Nephron (organoid): ENCODE results near the gene TLL2.

Experiments
- H3K27ac Mint-ChIP-seq, 3 experiments: 2 replicates each; pipeline ENCODE4 v1.8.0; 2020; ENCODE audit warnings: mixed read lengths in 3 of 3, mild to moderate bottlenecking in 2 of 3, moderate library complexity in 1 of 3
- H3K27me3 Mint-ChIP-seq: 2 replicates; pipeline ENCODE4 v1.8.0; 2021; ENCODE audit warnings: low read depth, mild to moderate bottlenecking, moderate library complexity, mixed read lengths
- H3K36me3 Mint-ChIP-seq: 2 replicates; pipeline ENCODE4 v1.8.0; 2020; ENCODE audit warnings: low read depth, mixed read lengths
- H3K4me1 Mint-ChIP-seq: 2 replicates; pipeline ENCODE4 v1.8.0; 2020; ENCODE audit warnings: mixed read lengths
- H3K4me3 Mint-ChIP-seq, 3 experiments: 2 replicates each; pipeline ENCODE4 v1.8.0; 2020; ENCODE audit warnings: mild to moderate bottlenecking in 3 of 3, mixed read lengths in 3 of 3, moderate library complexity in 2 of 3
- H3K9me3 Mint-ChIP-seq: 2 replicates; pipeline ENCODE4 v1.8.0; 2020; ENCODE audit warnings: mixed read lengths
- TF ChIP-seq, protein P1 (sequence below), 3 experiments: fragments of 200-600 bp; sonication (generic); IDR thresholded peaks; one replicate each; pipeline ENCODE4 v1.5.0; 2021; ENCODE audit warnings: antibody characterized with exemption in 3 of 3; ENCODE audit not compliant: unreplicated experiment in 3 of 3

The TLL2 gene

DNA sequence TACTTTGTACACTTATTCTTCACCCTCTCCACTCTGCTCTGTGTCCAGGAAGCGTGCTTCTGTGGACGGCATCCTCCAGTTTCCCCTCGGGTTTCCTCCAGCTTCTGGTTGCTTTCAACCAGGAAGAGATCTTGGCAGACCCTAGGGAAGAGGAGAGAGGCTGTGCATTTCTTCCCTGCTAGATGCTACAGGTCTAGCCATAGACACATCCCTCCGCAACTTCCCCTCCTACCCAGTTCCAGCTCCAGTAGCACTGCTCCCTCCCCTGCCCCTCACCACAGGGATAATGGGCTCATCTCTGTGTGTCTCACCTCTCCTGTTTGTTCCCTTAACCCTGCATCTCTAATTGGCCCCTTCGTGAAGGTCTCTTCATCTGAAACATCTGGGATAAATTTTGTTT is 16.3 kb downstream of the TLL2 start:
- Mint-ChIP-seq H3K4me3 (no peak overlapping the region), H3K27ac (no peak overlapping the region), H3K36me3 (no peaks in the 10 kb centered on the region), H3K9me3 (no peaks in the 10 kb centered on the region), H3K27me3 (peaks cover 26% of the 10 kb centered on the region), H3K4me1 (no peaks in the 10 kb centered on the region)
- TF ChIP-seq, protein P1, sequence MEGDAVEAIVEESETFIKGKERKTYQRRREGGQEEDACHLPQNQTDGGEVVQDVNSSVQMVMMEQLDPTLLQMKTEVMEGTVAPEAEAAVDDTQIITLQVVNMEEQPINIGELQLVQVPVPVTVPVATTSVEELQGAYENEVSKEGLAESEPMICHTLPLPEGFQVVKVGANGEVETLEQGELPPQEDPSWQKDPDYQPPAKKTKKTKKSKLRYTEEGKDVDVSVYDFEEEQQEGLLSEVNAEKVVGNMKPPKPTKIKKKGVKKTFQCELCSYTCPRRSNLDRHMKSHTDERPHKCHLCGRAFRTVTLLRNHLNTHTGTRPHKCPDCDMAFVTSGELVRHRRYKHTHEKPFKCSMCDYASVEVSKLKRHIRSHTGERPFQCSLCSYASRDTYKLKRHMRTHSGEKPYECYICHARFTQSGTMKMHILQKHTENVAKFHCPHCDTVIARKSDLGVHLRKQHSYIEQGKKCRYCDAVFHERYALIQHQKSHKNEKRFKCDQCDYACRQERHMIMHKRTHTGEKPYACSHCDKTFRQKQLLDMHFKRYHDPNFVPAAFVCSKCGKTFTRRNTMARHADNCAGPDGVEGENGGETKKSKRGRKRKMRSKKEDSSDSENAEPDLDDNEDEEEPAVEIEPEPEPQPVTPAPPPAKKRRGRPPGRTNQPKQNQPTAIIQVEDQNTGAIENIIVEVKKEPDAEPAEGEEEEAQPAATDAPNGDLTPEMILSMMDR (IDR thresholded peaks at IDR 0.05; ENCODE audit: unreplicated experiment in 3 of 3): no peak

DNA sequence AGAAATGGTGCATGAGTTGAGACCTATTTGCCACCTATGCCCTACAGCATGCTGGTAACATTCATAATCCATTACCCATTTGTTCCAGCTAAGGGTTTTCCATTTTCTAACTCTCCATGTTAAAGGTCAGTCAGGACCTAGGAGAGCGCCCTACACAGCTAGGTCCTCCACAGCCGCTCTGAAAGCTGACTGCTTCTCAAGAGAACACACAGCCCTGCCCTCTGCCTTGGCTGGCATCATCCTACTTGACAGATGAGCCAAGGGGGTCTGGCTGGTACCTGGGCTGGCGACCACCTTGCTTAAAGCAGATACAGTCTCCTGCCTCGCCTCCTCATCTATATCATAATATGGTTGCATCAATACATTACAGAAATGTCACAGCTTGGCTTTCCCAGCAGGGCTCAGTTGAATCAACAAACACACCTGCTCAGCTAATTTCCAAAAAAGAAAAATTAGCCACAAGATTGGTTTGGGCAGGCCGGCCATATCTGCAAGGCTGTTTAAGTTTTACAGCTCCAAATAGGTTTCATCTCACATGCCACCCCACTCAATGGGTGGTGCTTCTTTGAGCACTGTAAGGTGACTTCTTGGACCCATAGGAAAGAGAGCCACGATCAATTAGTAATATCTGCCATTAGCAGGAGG is 17.3 kb downstream of the TLL2 start:
- H3K27me3 Mint-ChIP-seq: peaks cover 27% of the 10 kb centered on the region
- TF ChIP-seq, protein P1 (IDR thresholded peaks at IDR 0.05; ENCODE audit: unreplicated experiment in 3 of 3): no peak
- H3K36me3 Mint-ChIP-seq: no peaks in the 10 kb centered on the region
- no peaks in the 10 kb centered on the region for H3K9me3 Mint-ChIP-seq
- no peak overlapping the region for H3K4me3 Mint-ChIP-seq
- H3K27ac Mint-ChIP-seq: no peak overlapping the region
- H3K4me1 Mint-ChIP-seq: no peaks in the 10 kb centered on the region

DNA sequence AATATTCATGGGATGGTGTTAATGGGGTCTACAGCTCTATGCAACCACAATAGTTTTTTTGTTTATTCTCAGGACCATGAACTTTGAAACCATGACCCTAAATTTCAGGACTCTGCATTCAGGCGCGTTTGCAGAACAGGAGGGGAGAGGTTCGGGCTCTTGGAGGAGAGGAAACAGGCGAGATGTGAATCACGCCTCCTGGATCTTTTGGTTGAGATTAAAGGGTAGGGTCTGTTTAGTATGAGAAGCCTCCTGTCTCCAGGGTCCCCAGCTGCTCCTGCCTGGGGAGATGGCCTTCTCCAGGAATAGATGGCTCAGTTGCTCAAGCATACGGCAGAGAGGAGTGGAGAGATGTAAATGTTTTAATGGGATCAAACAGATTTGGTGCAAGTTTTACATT is 18.2 kb downstream of the TLL2 start:
- Mint-ChIP-seq H3K9me3 (no peaks in the 10 kb centered on the region), H3K4me1 (no peaks in the 10 kb centered on the region), H3K4me3 (no peak overlapping the region), H3K27ac (no peak overlapping the region), H3K36me3 (no peaks in the 10 kb centered on the region), H3K27me3 (peaks cover 29% of the 10 kb centered on the region)
- TF ChIP-seq, protein P1 (IDR thresholded peaks at IDR 0.05; ENCODE audit: unreplicated experiment in 3 of 3): no peak

DNA sequence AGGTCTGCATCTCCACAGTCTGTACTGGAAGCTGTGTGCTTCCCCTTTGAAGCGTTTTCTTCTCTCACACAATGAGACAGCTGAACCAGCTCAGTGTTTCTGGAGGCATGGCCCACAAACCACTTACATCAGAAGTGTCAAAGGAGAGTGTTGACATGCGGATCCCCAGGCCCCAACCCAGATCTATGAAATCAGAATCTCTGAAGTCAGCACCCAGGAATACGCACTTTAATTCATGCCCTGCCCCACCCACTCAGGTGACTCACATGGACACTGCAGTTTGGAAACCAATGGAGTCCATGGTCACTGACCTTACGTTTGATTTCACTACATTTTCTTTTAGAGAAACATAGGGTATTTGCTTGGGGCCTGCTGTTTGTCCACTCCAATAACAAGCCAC is 19.0 kb downstream of the TLL2 start:
- Mint-ChIP-seq H3K4me1 (no peaks in the 10 kb centered on the region), H3K36me3 (no peaks in the 10 kb centered on the region), H3K27ac (no peak overlapping the region), H3K9me3 (no peaks in the 10 kb centered on the region), H3K27me3 (peaks cover 29% of the 10 kb centered on the region), H3K4me3 (no peak overlapping the region)
- TF ChIP-seq, protein P1 (IDR thresholded peaks at IDR 0.05; ENCODE audit: unreplicated experiment in 3 of 3): no peak

DNA sequence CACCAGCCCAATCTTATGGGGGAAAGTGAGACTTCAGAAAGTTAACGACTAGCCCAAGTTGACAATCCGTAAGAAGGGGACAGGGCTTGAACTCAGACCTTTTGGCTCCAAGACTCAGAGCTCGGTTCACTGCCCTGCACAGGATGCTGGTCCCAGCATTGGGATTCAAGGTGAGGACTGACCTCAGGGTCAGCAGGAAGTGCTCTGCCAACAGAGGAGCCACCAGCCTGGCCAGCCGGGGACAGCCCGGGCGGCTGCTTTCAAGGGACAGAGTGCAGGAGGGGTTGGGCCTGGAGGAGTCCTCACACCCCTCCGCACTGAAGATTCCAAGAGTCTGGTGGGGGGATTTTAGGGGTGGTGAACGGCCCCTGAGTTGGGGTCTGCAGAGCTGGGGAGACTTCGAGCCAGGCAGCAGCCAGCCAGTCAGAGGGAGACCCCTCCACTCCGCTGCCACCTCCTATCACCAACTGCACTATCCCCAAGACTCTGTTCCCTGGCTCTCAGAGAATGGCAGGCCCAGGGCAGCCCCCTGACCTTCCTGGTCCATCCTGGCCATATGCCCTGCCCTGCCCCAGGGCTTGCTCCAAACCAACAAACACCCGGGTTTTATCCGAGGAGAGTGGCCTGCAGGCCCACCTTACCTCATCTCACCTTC is 19.7 kb downstream of the TLL2 start:
- Mint-ChIP-seq H3K36me3 (no peaks in the 10 kb centered on the region), H3K4me3 (no peak overlapping the region), H3K27me3 (peaks cover 34% of the 10 kb centered on the region), H3K4me1 (no peaks in the 10 kb centered on the region), H3K27ac (no peak overlapping the region), H3K9me3 (no peaks in the 10 kb centered on the region)
- TF ChIP-seq, protein P1 (IDR thresholded peaks at IDR 0.05; ENCODE audit: unreplicated experiment in 3 of 3): no peak

DNA sequence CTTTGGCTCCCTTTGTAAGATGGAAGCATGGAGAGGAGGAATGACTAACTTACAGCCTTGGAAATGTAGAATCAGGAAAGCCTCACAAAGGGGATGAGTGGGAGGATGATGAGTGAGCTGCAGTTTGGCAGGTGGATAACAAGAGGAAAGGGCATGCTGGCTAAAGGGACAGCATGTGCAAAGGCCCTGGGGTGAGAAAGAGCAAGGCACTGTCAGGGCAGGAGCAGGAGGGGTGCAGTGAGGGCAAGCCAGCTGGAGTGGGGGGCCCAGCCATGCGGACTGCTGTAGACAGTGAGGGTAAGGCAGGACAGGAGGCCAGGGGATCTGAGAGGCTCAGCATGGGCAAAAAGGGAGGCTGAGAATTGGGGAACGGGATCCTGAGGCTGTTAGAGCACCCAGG is 20.5 kb downstream of the TLL2 start:
- no peak overlapping the region for H3K4me3 Mint-ChIP-seq
- TF ChIP-seq, protein P1 (IDR thresholded peaks at IDR 0.05; ENCODE audit: unreplicated experiment in 3 of 3): no peak
- H3K9me3 Mint-ChIP-seq: no peaks in the 10 kb centered on the region
- no peak overlapping the region for H3K27ac Mint-ChIP-seq
- peaks cover 40% of the 10 kb centered on the region for H3K27me3 Mint-ChIP-seq
- no peaks in the 10 kb centered on the region for H3K36me3 Mint-ChIP-seq
- H3K4me1 Mint-ChIP-seq: no peaks in the 10 kb centered on the region
